Panc1 (cell line): ENCODE measurements around the gene CACNA2D3. TPM values are rescaled to one million over a fixed set of nuclear protein-coding genes. Genes with fewer than 3 reads are reported as not detected.

Experiments used
- ATAC-seq: fragments of 200-7000 bp; cut with Tn5 transposase; 2 replicates; pipeline ENCODE4 v1.9.1; 2020; ENCODE audit warnings: mild to moderate bottlenecking, moderate library complexity
- BruUV-seq: library from RNA; stranded (reverse); fragments of 400-500 nt; replicated peaks from 2 replicates; lab custom pipeline; 2021; lab: Mats Ljungman, UMichigan
- CTCF ChIA-PET: fragments of 300-600 bp; sonication (Branson Sonifier 250); formaldehyde crosslinking; loops from one replicate; lab custom pipeline; 2022; ENCODE audit warnings: antibody characterized with exemption; lab: Charles Lee
- POLR2A ChIA-PET: fragments of 300-600 bp; sonication (Branson Sonifier 250); formaldehyde crosslinking; loops from one replicate; lab custom pipeline; 2022; ENCODE audit warnings: antibody characterized with exemption; lab: Charles Lee
- DNase-seq: peaks from one replicate; pipeline ENCODE4 v3.0.0-alpha.2; 2010; ENCODE audit warnings: low read depth, low spot score
- H3K27ac ChIP-seq: 2 replicates; pipeline ENCODE4 v1.5.1; 2011; ENCODE audit warnings: mild to moderate bottlenecking, low read length, inconsistent platforms
- H3K27me3 ChIP-seq: fragments of 200-500 bp; sonication (Bioruptor generic); 2 replicates; pipeline ENCODE4 v1.6.0; 2014; ENCODE audit warnings: low read length, inconsistent platforms; ENCODE audit not compliant: control insufficient read depth, insufficient read depth
- H3K36me3 ChIP-seq: fragments of 200-500 bp; sonication (Bioruptor generic); 2 replicates; pipeline ENCODE4 v1.5.1; 2014; ENCODE audit warnings: inconsistent platforms, mild to moderate bottlenecking, low read length, moderate library complexity; ENCODE audit not compliant: control insufficient read depth, insufficient read depth
- H3K4me1 ChIP-seq: 2 replicates; pipeline ENCODE4 v1.5.1; 2011; ENCODE audit warnings: inconsistent platforms, mild to moderate bottlenecking, low read length, moderate library complexity; ENCODE audit not compliant: control insufficient read depth, insufficient read depth
- H3K4me3 ChIP-seq, 2 experiments: 2 replicates each; pipeline ENCODE4 v1.5.1; 2011 to 2012; ENCODE audit warnings: low read depth in 2 of 2, low read length in 2 of 2, mild to moderate bottlenecking in 2 of 2, inconsistent platforms in 1 of 2, moderate library complexity in 1 of 2
- H3K9me3 ChIP-seq: fragments of 200-500 bp; sonication (Bioruptor generic); 2 replicates; pipeline ENCODE4 v1.5.1; 2014; ENCODE audit warnings: low read depth, mild to moderate bottlenecking, inconsistent platforms, low read length, moderate library complexity; ENCODE audit not compliant: control insufficient read depth, insufficient read depth
- POLR2AphosphoS5 ChIP-seq: IDR thresholded peaks from 2 replicates; pipeline ENCODE4 v1.6.1; 2012; ENCODE audit warnings: mild to moderate bottlenecking, low read depth, low read length, moderate library complexity
- SIN3A ChIP-seq: IDR thresholded peaks from 2 replicates; pipeline ENCODE4 v1.6.1; 2012; ENCODE audit warnings: low read depth, mild to moderate bottlenecking, low read length, moderate library complexity, borderline replicate concordance; ENCODE audit not compliant: insufficient read depth
- TCF7L2 ChIP-seq: IDR thresholded peaks from 2 replicates; pipeline ENCODE4 v1.6.1; 2011; ENCODE audit warnings: mild to moderate bottlenecking, low read depth, low read length, inconsistent platforms
- in situ Hi-C: cut with HindIII; loops from 2 replicates; pipeline ENCODE4 v1.10.0; 2016; ENCODE audit warnings: low sequenced_read_pairs, low pct_unique_long_range_greater_than_20kb
- intact Hi-C: fragments of 100-400 bp; cut with micrococcal nuclease; formaldehyde crosslinking; loops from one replicate; pipeline ENCODE4 v1.10.0; 2022; ENCODE audit not compliant: unreplicated experiment
- total RNA-seq: library from RNA; stranded (reverse); gene quantifications from one replicate; pipeline ENCODE4 v1.2.1, GENCODE V29; 2021; ENCODE audit not compliant: unreplicated experiment
- TF ChIP-seq, protein P1 (sequence below), 2 experiments: IDR thresholded peaks; 2 replicates each; pipeline ENCODE4 v1.6.1; 2011 to 2012; ENCODE audit warnings: low read depth in 2 of 2, control low read depth in 1 of 2, low read length in 1 of 2, mild to moderate bottlenecking in 1 of 2, moderate library complexity in 1 of 2; ENCODE audit not compliant: insufficient read depth in 1 of 2
- TF ChIP-seq, protein P2 (sequence below): fragments of 450-650 bp; IDR thresholded peaks from 2 replicates; pipeline ENCODE4 v1.5.1; 2017; ENCODE audit warnings: mild to moderate bottlenecking

The CACNA2D3 gene
- total RNA-seq, 1 experiment from 2014 or later: 0.41 TPM

DNA sequence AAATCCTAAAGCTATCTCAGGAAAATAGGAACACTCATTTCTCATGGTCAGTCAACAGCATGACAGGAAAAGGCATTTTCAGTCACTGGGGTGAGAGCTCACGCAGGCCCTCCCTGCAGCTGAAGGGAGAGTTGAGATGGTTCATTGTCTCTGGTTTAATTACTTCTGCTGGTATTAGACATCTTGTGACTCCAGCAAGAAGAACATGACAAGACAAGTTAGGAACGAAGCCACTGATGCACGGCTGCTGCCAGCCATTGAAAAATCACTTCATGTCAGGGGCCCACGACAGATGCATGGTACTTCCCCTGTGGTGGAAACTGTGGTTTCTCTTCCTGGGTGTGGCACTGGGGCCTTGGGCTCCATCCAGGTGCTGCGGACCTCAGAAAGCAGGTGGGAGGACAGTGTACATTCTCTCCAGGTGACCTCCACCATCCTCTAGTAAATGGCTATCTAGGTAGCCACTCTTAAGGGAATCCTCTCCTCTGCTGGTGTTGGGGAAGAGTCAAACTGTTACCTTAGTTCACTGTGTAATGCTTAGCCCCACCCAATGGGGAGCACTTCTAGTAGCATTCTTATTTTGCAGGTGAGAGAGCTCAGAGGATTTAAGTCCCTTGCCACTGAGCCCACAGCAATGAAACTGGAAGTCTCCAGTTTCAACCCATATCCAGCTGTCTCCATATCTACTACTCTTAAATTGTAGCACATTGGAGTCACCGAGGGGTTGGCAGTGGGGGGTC lies 531.3 kb downstream of the CACNA2D3 start:
- Histone ChIP-seq H3K27me3 (no peaks in the 10 kb centered on the region), H3K36me3 (no peaks in the 10 kb centered on the region), H3K4me1 (no peaks in the 10 kb centered on the region), H3K27ac (no peak overlapping the region), H3K9me3 (no peaks in the 10 kb centered on the region), H3K4me3 (no peak overlapping the region)
- ChIA-PET CTCF (no interaction called here), POLR2A (no interaction called here)
- DNase-seq: no peak
- intact Hi-C loops: no loop called here
- no peak for TF ChIP-seq SIN3A
- TF ChIP-seq, protein P1, sequence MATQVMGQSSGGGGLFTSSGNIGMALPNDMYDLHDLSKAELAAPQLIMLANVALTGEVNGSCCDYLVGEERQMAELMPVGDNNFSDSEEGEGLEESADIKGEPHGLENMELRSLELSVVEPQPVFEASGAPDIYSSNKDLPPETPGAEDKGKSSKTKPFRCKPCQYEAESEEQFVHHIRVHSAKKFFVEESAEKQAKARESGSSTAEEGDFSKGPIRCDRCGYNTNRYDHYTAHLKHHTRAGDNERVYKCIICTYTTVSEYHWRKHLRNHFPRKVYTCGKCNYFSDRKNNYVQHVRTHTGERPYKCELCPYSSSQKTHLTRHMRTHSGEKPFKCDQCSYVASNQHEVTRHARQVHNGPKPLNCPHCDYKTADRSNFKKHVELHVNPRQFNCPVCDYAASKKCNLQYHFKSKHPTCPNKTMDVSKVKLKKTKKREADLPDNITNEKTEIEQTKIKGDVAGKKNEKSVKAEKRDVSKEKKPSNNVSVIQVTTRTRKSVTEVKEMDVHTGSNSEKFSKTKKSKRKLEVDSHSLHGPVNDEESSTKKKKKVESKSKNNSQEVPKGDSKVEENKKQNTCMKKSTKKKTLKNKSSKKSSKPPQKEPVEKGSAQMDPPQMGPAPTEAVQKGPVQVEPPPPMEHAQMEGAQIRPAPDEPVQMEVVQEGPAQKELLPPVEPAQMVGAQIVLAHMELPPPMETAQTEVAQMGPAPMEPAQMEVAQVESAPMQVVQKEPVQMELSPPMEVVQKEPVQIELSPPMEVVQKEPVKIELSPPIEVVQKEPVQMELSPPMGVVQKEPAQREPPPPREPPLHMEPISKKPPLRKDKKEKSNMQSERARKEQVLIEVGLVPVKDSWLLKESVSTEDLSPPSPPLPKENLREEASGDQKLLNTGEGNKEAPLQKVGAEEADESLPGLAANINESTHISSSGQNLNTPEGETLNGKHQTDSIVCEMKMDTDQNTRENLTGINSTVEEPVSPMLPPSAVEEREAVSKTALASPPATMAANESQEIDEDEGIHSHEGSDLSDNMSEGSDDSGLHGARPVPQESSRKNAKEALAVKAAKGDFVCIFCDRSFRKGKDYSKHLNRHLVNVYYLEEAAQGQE (IDR thresholded peaks at IDR 0.05; ENCODE audit: insufficient read depth in 1 of 2, low read depth in 2 of 2, low read length in 1 of 2): no peak
- TF ChIP-seq, protein P2, sequence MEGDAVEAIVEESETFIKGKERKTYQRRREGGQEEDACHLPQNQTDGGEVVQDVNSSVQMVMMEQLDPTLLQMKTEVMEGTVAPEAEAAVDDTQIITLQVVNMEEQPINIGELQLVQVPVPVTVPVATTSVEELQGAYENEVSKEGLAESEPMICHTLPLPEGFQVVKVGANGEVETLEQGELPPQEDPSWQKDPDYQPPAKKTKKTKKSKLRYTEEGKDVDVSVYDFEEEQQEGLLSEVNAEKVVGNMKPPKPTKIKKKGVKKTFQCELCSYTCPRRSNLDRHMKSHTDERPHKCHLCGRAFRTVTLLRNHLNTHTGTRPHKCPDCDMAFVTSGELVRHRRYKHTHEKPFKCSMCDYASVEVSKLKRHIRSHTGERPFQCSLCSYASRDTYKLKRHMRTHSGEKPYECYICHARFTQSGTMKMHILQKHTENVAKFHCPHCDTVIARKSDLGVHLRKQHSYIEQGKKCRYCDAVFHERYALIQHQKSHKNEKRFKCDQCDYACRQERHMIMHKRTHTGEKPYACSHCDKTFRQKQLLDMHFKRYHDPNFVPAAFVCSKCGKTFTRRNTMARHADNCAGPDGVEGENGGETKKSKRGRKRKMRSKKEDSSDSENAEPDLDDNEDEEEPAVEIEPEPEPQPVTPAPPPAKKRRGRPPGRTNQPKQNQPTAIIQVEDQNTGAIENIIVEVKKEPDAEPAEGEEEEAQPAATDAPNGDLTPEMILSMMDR: no peak
- no peak for TF ChIP-seq POLR2AphosphoS5
- no peak for TF ChIP-seq TCF7L2
- in situ Hi-C loops: no loop called here
- no peak for ATAC-seq
- BruUV-seq: no TSS peak

DNA sequence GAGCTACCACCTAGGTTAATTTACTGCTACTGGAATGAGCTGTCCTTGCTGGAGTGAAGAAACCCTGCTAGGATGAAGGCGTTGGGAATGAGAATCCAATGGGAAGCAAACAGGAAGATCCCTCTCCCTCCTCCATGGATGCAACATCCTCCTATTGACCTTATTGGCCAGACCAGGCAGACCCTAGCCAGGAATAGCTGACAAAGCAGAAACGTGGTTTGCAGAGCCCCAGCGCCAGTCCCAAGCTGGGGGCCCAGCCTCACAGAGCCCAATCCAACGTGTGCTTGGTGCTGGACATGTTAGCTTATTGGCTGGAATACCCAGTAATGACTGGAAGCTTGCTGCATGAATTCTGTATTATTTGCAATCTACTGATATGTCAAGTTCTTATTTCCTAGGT lies 532.4 kb downstream of the CACNA2D3 start:
- TF ChIP-seq POLR2AphosphoS5 (no peak), TCF7L2 (no peak), SIN3A (no peak)
- TF ChIP-seq, protein P2: no peak
- TF ChIP-seq, protein P1 (IDR thresholded peaks at IDR 0.05; ENCODE audit: insufficient read depth in 1 of 2, low read depth in 2 of 2, low read length in 1 of 2): no peak
- CTCF ChIA-PET: no interaction called here
- ATAC-seq (no peak), DNase-seq (no peak)
- POLR2A ChIA-PET: no interaction called here
- Histone ChIP-seq H3K4me1 (no peaks in the 10 kb centered on the region), H3K27ac (no peak overlapping the region), H3K4me3 (no peak overlapping the region), H3K36me3 (no peaks in the 10 kb centered on the region), H3K27me3 (no peaks in the 10 kb centered on the region), H3K9me3 (no peaks in the 10 kb centered on the region)
- in situ Hi-C loops (no loop called here), intact Hi-C loops (no loop called here)
- BruUV-seq: no TSS peak
